HG03066 (cell line): Measurements from ENCODE around the gene COL26A1.
"Not testable (repeated sequence)": the region's sequence is repeated elsewhere in the genome, so short reads cannot be mapped to it uniquely, and the experiment has no call there.

ENCODE experiments used
- ATAC-seq: cut with Tn5 transposase; IDR thresholded peaks from one replicate; pipeline ENCODE4 v1.9.1; 2021; ENCODE audit warnings: low read depth; ENCODE audit not compliant: unreplicated experiment

Gene COL26A1

DNA sequence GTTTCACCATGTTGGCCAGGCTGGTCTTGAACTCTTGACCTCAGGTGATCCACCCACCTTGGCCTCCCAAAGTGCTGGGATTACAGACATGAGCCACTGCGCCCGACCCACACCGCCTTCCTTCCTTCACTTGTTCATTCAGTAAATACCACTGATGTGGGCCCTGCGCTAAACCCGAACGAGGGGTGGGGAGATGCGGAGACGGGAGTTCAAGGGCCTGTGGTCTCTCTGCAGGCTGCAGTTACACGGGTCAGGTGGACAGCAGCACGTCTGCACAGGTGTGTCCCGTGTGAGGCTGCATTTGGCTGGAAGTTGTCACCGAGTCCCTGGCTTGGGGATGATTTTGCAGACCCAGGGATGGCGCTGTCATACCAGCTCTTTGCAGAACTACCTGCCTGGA, 38.1 kb downstream of the COL26A1 start:
- no peak for ATAC-seq

DNA sequence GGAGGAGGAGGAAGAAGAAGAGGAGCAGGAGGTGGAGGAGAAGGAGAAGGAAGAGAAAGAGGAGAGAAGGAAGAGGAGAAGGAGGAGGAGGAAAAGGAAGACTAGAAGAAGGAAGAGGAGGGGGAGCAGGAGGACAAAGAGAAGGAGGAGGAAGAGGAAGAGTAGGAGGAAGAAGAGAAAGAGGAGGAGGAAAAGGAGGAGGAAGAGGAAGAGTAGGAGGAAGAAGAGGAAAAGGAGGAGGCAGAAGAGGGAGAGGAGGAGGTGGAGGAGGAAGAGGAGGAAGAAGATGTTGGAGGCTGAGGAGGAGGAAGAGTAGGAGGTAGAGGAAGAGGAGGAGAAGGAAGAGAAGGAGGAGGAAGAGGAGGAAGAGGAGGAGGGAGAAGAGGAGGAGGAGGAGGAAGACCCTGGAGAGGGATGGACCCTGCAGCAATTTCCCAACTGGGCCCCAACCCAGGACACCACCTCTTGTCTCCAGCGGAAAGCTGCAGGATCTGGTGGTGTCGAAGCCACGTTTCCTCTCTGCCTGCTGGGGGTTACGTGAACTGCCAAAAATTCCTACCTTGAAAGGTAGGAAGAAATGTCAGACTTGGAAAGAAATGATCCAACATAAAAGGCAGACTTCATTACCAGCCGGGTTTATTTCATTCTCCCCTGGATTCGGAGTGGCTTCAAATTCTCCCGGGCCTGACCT, 38.9 kb downstream of the COL26A1 start:
- ATAC-seq, result no peak

DNA sequence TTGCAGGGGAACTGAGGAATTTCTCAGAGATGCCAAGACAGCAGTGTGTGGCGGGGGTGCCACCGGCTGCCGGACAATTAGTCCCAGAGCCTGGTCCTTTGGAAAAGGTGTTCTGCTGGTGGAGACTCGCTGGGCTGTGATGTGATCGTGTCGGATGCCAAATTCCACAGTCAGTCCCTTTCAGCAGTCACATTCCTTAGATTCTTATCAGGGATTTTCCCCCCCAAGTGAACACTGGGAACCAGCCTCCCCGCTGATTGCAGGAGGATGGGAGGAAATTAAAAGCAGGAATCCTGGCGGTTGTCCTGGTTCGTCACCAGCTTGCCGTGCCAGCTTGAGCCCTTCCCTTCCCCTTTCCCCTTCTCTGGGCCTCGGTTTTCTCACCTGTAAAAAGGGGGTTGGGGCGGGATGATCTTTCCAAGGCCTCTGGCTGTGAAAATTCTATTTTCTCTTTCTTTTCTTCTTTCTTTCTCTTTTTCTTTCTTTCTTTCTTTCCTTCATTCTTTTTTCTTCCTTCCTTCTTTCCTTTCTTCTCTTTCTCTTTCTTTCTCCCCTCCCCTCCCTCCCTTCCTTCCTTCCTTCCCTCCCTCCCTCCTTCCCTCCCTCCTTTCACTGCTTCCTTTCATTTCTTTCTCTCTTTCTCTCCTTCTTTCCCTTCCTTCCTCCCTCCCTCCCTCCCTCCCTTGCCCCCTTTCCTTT, 39.6 kb downstream of the COL26A1 start:
- ATAC-seq, result no peak

DNA sequence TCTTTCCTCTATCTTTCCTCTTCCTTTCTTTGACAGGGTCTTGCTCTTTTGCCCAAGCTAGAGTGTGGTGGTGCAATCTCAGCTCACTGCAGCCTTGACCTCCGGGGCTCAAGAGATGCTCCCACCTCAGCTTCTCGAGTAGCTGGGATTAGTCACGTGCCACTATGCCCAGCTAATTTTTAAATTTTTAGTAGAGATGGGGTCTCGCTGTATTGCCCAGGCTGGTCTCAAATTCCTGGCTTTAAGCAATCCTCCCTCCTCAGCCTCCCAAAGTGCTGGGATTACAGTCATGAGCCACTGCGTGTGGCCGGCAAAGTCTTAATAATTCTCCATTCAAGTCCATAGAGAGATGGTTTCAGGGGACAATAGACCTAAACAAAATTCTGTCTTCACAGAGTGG, 40.2 kb downstream of the COL26A1 start:
- no peak for ATAC-seq

GRCh38 chr7:101405474-101406067, 42.9 kb downstream of the COL26A1 start:
- ATAC-seq, result no peak

DNA sequence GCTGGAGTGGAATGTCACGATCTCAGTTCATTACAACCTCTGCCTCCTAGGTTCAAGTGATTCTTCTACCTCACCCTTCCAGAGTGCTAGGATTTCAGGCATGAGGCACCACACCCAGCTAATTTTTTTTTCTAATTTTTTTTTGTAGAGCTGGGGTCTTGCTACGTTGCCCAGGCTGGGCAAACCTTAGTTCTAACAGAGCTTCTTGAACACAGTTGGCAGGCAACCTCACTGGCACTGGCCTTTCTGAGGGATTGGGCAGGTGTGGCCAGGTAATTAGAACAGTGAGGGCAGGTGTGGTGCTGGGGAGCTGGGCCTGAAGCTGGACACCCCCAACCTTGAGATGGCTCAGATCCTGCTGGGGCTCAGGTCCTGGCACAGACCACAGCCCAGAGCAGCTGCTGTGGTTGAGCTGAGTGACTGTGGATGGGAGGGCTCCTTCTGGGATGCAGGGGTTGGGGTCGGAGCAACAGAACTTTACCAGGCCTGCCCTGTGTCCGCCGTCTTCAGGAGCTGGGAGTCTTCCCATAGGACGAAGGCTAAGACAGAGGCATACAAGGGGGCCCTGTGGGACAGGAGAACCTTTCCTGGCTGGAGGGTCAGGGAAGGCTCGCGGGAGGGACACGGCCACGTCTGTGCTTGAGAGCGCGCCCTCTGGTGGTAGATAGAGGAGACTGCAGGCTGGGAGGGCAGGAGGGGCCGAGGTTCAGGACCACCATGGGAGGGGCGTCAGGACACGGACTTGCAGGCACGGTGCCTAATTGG, 48.2 kb downstream of the COL26A1 start:
- ATAC-seq, result no peak

GRCh38 chr7:101411508-101411874, 48.8 kb downstream of the COL26A1 start:
- ATAC-seq, result no peak

DNA sequence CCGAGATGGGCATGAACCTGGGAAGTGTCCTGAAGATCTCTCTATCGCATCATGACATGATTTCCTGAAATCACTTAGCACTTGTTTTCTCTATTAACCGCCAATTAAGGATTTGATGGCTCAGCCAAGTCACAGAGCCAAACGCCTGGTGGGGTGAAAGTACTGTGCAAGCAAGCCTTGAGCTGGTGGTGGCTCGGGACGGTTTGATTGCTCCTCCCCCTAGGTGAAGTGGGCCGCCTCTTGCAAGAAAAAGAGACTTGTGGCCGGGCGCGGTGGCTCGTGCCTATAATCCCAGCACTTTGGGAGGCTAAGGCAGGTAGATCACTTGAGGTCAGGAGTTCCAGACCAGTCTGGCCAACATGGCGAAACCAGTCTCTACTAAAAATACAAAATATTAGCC, 50.3 kb downstream of the COL26A1 start:
- ATAC-seq, result no peak

DNA sequence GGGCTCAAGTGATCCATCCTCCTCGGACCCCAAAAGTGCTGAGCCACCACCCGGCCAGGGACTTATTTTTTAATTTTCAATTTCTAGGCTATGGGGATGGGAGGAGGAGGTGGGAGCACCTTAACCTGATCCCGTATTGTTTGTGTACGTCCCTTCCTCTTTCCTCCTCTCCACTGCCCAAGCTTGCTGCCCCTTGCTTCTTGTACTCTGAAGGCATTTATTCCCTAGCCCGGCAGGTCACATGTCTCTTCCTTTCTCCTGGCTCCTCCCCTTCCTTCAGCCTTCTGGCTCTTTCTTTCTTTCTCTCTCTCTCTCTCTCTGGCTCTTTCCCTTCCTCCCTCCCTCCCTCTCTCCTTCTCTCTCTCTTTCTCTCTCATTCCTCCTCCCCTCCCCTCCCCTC, 56.0 kb downstream of the COL26A1 start:
- ATAC-seq, result no peak

DNA sequence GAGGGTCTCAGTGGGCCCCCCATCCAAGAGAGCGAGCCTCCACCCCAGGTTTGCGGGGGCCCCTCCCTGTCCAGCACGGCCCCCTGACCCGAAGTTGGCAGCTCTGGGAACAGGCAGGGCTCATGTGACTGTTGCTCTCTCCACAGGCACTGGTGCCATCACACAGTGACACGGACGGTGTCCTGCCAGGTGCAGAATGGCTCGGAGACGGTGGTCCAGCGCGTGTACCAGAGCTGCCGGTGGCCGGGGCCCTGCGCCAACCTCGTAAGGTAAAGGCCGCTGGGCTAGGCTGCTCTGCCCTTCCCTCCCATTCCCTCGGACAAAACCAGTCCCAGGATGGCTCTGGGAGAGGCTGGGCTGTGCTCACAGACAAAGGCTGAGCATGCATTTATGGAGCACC, 57.2 kb downstream of the COL26A1 start:
- ATAC-seq, result no peak

- no peak for ATAC-seq
Observed at GRCh38 chr7:101420436-101420835, 57.8 kb downstream of the COL26A1 start.

GRCh38 chr7:101422356-101423195, 59.9 kb downstream of the COL26A1 start:
- no peak for ATAC-seq

DNA sequence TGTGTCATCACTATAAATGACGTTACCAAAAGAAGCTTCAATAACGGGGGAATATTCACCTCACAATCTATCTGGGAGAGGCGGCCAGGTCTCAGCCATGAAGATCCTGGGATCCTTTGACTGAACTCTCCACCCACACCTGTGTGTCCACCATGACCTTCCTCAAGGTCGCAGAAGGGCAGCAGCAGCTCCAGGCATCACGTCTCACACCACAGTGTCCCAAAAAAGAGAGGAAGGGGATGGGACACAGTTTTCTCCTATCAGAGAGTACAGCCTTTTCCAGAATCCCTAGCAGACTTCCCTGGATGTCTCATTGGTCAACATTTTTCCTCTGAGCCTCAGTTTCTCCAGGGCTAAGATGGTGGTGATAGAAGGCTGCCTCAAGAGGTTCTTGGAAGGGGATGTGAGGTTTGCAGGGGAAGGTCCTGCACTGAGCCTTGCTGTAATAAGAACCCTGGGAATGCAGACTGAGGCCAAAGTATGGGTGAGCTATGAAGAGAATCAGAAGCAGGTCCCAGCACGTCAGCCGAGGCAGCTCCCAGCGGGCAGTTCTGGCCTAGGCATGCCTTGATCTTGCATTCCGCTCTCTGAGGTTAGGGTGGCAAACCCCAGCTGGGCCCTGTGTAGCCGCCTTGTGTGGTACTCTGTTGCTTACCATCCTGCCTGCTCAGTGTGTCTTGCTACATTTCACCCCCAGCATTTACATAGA, 63.8 kb downstream of the COL26A1 start:
- no peak for ATAC-seq

DNA sequence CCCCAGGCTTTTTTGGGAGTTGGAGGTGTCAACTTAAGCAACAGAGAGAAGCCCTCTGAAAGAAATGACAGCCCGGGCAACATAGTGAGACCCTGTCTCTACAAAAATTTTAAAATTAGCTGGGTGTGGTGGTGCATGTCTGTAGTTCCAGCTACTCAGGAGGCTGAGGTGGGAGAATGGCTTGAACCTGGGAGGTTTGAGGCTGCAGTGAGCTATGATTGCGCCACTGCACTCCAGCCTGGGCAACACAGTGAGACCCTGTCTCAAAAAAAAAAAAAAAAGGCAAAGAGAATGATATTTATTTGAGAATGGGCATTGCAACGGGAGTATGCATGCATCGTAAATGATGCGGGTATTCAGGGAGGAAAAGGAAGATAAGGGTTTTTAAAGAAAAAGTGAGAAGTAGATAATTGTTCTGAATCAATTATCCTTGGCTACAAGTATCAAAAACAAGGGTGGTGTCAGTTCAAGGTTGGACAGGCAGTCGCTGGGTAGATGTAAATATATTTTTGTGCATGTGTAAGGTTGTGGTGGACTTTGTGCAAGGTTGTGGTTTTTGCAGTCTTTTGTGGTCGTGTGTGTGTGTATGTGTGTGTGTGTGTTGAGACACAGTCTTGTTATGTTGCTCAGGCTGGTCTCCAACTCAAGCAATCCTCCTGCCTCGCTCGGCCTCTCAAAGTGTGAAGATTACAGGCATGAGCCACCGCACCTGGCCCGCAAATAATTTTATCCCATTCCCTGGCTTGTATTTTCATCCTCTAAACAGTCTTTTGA, 65.6 kb downstream of the COL26A1 start:
- no peak for ATAC-seq

GRCh38 chr7:101432316-101432715, 69.6 kb downstream of the COL26A1 start:
- no peak for ATAC-seq

DNA sequence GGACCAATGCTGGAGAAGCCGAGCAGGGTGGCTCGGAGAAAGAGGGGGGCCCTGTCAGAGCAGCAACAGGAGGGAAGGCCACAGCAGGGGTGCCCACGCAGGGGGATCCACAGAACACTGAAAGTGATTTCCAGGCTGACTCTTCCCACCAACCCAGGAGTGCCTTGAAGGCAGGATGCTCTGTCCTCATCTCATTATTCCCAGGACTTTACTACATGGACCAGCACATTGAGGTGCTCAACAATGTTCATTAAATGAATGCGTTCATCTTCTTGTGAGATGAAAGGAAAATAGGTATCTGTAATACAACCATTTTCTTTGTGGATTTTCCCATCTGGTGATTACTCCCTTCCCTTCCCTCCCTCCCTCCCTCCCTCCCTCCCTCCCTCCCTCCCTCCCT, 71.0 kb downstream of the COL26A1 start:
- no peak for ATAC-seq

DNA sequence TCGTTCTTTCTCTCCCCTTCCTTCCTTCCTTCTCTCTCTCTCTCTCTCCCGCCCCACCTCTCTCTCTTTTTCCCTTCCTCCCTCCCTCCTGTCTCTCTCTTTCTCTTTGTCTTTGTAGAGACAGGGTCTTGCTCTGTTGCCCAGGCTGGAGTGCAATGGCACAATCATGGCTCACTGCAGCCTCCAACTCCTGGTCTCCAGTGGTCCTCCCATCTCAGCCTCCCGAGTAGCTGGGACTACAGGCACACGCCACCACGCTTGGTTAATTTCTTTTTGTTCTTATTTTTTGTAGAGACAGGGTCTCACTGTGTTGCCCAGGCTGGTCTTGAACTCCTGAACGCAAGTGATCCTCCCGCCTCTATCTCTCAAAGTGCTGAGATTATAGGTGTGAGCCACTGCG, 71.5 kb downstream of the COL26A1 start:
- not testable (repeated sequence) for ATAC-seq

- ATAC-seq, result no peak
Observed at GRCh38 chr7:101435461-101436220, 73.0 kb downstream of the COL26A1 start.
